Dermis microvascular lymphatic vessel endothelial cell (primary cell): Measurements from ENCODE around the gene KRCC1. TPM values are rescaled to one million over a fixed set of nuclear protein-coding genes. Genes with fewer than 3 reads are reported as not detected.
"Not testable (repeated sequence)": the region's sequence is repeated elsewhere in the genome, so short reads cannot be mapped to it uniquely, and the experiment has no call there.

ENCODE experiments used
- DNase-seq, 2 donors: peaks; one replicate each; pipeline versions ENCODE4 v3.0.0 to v3.0.0-alpha.2; 2010; ENCODE audit warnings: low read depth in 2 of 2
- total RNA-seq: library from RNA; depleted of rRNA; stranded (reverse); fragments of >200 nt; gene quantifications from 2 replicates; pipeline ENCODE4 v1.2.1, GENCODE V29; 2014

KRCC1 gene
- total RNA-seq, 1 donor from 2014 or later: 14.6 TPM

GRCh38 chr2:88003074-88003755 lies 52.4 kb downstream of the KRCC1 start:
- DNase-seq: no peak

GRCh38 chr2:88002359-88002707 lies 53.2 kb downstream of the KRCC1 start:
- DNase-seq: no peak

GRCh38 chr2:88000474-88000873 lies 55.1 kb downstream of the KRCC1 start:
- DNase-seq: not testable (repeated sequence)

GRCh38 chr2:87996570-87996969 lies 59.0 kb downstream of the KRCC1 start:
- no peak for DNase-seq

GRCh38 chr2:87995756-87996155 lies 59.8 kb downstream of the KRCC1 start:
- DNase-seq: no peak

GRCh38 chr2:87994304-87994850 lies 61.2 kb downstream of the KRCC1 start:
- not testable (repeated sequence) for DNase-seq

GRCh38 chr2:87992569-87992968 lies 63.0 kb downstream of the KRCC1 start:
- not testable (repeated sequence) for DNase-seq

- not testable (repeated sequence) for DNase-seq
Measured at GRCh38 chr2:87987473-87987872, 68.1 kb downstream of the KRCC1 start.

- DNase-seq: not testable (repeated sequence)
Measured at GRCh38 chr2:87985902-87986301, 69.7 kb downstream of the KRCC1 start.

GRCh38 chr2:87981182-87981581 lies 74.4 kb downstream of the KRCC1 start:
- DNase-seq: not testable (repeated sequence)

Other genes with a start within 250 kb of the KRCC1 start
- gene RGPD2, start 230.0 kb downstream of the KRCC1 start, total RNA-seq: 1.8 and 2.8 TPM in 2 replicates
- gene RNU2-63P, start 39.2 kb downstream of the KRCC1 start, total RNA-seq: 99.9 TPM in 1 of 2 replicates, not detected in the other
- gene SMYD1, start 12.0 kb upstream of the KRCC1 start, total RNA-seq: not detected in 2 replicates
- not detected in 2 replicates for gene FABP1, start 72.3 kb upstream of the KRCC1 start, total RNA-seq
- gene THNSL2, start 114.6 kb upstream of the KRCC1 start, total RNA-seq: 0.13 and 0.25 TPM in 2 replicates